ENCODE results near the gene KCTD11.
"Not testable (repeated sequence)": the region's sequence is repeated elsewhere in the genome, so short reads cannot be mapped to it uniquely, and the experiment has no call there.

Gene KCTD11

DNA sequence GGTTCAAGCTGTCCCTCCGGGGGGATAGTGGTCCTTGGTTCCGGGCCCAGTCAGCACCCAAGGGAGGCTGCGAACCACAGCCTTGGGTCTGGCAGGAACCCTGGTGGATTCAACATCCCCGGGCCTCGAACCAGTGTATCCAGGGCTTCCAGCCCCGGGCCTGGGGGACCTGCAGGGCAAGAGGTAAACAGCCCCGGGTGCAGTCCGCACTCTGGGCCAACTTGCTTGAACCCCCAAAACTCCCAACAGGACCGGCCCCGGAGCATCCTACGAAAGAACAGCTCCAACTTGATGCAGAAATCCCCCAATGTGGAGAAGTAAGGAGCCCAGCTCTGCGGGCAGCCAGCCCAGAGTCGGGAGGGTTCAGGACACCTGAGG is 21.3 kb upstream of the KCTD11 start:
- H3K27me3 ChIP-seq (ENCODE audit: control insufficient read depth in 1 of 2, insufficient read depth in 2 of 2, low read length in 2 of 2): peaks cover 6 to 7% of the 10 kb centered on the region in 2 donors
- H3K9ac ChIP-seq (ENCODE audit: low read length in 2 of 2): peak overlapping the region; percentile 47 to 86
- H3K27ac ChIP-seq (ENCODE audit: low read length): peak overlapping the region; percentile 85
- H3K36me3 ChIP-seq (ENCODE audit: control insufficient read depth in 2 of 2, insufficient read depth in 2 of 2, low read length in 2 of 2): peaks cover 3% of the 10 kb centered on the region in 2 donors
- no peaks in the 10 kb centered on the region for H3K9me3 ChIP-seq (ENCODE audit: control insufficient read depth in 2 of 2, low read length in 2 of 2)
- peak overlapping the region; percentile 96 to 100 for H3K4me3 ChIP-seq (ENCODE audit: low read length in 2 of 2)
- H3K4me1 ChIP-seq (ENCODE audit: control insufficient read depth, insufficient read depth, low read length): peaks cover 23% of the 10 kb centered on the region

- Histone ChIP-seq H3K27ac (ENCODE audit: low read length) (no peak overlapping the region), H3K4me3 (ENCODE audit: low read length in 2 of 2) (no peak overlapping the region), H3K9ac (ENCODE audit: low read length in 2 of 2) (no peak overlapping the region), H3K36me3 (ENCODE audit: control insufficient read depth in 2 of 2, insufficient read depth in 2 of 2, low read length in 2 of 2) (no peaks in the 10 kb centered on the region), H3K9me3 (ENCODE audit: control insufficient read depth in 2 of 2, low read length in 2 of 2) (no peaks in the 10 kb centered on the region), H3K4me1 (ENCODE audit: control insufficient read depth, insufficient read depth, low read length) (peaks cover 23% of the 10 kb centered on the region), H3K27me3 (ENCODE audit: control insufficient read depth in 1 of 2, insufficient read depth in 2 of 2, low read length in 2 of 2) (peaks cover 10 to 11% of the 10 kb centered on the region in 2 donors)
These were observed 19.9 kb upstream of the KCTD11 start for GRCh38 chr17:7332111-7332510.

DNA sequence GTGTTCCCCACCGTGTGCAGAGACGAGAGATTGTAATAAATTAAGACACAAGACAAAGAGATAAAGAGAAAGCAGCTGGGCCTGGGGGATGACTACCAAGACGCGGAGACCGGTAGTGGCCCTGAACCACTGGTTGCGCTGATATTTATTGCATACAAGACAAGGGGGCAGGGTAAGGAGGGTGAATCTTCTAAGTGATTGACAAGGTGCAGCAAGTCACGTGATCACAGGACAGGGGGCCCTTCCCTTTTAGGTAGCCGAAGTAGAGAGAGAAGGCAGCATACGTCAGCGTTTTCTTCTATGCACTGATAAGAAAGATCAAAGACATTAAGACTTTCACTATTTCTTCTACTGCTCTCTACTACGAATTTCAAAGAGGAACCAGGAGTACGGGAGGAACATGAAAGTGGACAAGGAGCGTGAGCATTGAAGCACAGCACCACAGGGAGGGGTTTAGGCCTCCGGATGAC is 19.3 kb upstream of the KCTD11 start:
- H3K27me3 ChIP-seq (ENCODE audit: control insufficient read depth in 1 of 2, insufficient read depth in 2 of 2, low read length in 2 of 2): peaks cover 11 to 12% of the 10 kb centered on the region in 2 donors
- H3K4me1 ChIP-seq (ENCODE audit: control insufficient read depth, insufficient read depth, low read length): peaks cover 22% of the 10 kb centered on the region
- H3K27ac ChIP-seq (ENCODE audit: low read length): not testable (repeated sequence)

DNA sequence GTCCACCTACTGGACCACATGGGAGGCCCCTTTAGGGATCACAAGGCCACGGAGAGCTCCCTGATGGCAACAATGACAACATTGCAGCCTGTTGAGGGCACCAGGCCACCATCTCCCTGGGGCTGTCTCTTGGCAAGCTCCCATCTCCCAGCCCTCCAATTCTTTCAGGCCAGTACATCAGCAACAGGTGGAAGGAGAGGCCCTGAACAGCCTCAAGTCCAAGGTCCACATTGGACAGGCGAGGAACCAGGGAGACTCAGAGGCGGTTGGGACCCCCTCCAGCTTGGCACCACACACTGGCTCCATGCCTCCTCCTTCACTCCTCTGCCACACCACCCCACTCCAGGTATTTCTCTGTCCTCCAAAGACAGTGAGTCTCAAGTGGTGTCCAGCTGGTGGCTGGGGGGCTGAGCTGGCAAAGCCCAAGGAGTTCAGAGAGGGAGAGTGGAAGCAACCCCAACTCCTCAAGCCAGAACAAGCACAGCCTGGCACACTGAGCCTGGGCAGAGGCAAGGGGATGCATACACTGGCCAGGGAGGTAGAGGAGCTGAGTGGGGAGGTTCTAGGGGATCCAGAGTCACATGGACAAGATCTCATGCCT is 16.9 kb upstream of the KCTD11 start:
- Histone ChIP-seq H3K36me3 (ENCODE audit: control insufficient read depth in 2 of 2, insufficient read depth in 2 of 2, low read length in 2 of 2) (no peaks in the 10 kb centered on the region), H3K4me3 (ENCODE audit: low read length in 2 of 2) (no peak overlapping the region), H3K9me3 (ENCODE audit: control insufficient read depth in 2 of 2, low read length in 2 of 2) (no peaks in the 10 kb centered on the region), H3K4me1 (ENCODE audit: control insufficient read depth, insufficient read depth, low read length) (peaks cover 7% of the 10 kb centered on the region), H3K27ac (ENCODE audit: low read length) (no peak overlapping the region), H3K9ac (ENCODE audit: low read length in 2 of 2) (no peak overlapping the region), H3K27me3 (ENCODE audit: control insufficient read depth in 1 of 2, insufficient read depth in 2 of 2, low read length in 2 of 2) (peaks cover 11 to 12% of the 10 kb centered on the region in 2 donors)

More for the DNA sequence above, 19.3 kb upstream of the KCTD11 start:
- not testable (repeated sequence) for H3K36me3 ChIP-seq (ENCODE audit: control insufficient read depth in 2 of 2, insufficient read depth in 2 of 2, low read length in 2 of 2); H3K4me3 ChIP-seq (ENCODE audit: low read length in 2 of 2); H3K9me3 ChIP-seq (ENCODE audit: control insufficient read depth in 2 of 2, low read length in 2 of 2); H3K9ac ChIP-seq (ENCODE audit: low read length in 2 of 2)

DNA sequence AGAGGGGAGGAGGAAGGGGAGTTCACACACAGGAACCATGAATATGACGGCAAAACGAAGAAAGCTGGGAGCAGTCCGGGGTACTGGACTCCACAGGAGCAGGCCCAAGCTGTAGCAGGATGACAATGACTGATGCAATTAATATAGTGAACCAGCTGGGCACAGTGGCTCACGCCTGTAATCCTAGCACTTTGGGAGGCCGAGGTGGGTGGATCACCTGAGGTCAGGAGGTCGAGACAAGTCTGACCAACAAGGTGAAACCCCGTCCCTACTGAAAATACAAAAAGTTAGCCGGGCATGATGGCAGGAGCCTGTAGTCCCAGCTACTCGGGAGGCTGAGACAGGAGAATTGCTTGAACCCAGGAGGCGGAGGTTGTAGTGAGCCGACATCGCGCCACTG is 16.2 kb upstream of the KCTD11 start:
- H3K36me3 ChIP-seq (ENCODE audit: control insufficient read depth in 2 of 2, insufficient read depth in 2 of 2, low read length in 2 of 2); H3K4me3 ChIP-seq (ENCODE audit: low read length in 2 of 2); H3K27ac ChIP-seq (ENCODE audit: low read length); H3K4me1 ChIP-seq (ENCODE audit: control insufficient read depth, insufficient read depth, low read length); H3K9me3 ChIP-seq (ENCODE audit: control insufficient read depth in 2 of 2, low read length in 2 of 2); H3K9ac ChIP-seq (ENCODE audit: low read length in 2 of 2): not testable (repeated sequence)
- H3K27me3 ChIP-seq (ENCODE audit: control insufficient read depth in 1 of 2, insufficient read depth in 2 of 2, low read length in 2 of 2): peaks cover 11 to 12% of the 10 kb centered on the region in 2 donors

- no peak within 1 kb of the TSS for H3K9ac ChIP-seq (ENCODE audit: low read length in 2 of 2)
- H3K4me3 ChIP-seq (ENCODE audit: low read length in 2 of 2): no peak within 1 kb of the TSS
- peaks cover 12 to 14% of the 10 kb centered on the region in 2 donors for H3K27me3 ChIP-seq (ENCODE audit: control insufficient read depth in 1 of 2, insufficient read depth in 2 of 2, low read length in 2 of 2)
- no peaks in the 10 kb centered on the region for H3K4me1 ChIP-seq (ENCODE audit: control insufficient read depth, insufficient read depth, low read length)
- H3K27ac ChIP-seq (ENCODE audit: low read length): no peak within 1 kb of the TSS
- no peaks in the 10 kb centered on the region for H3K36me3 ChIP-seq (ENCODE audit: control insufficient read depth in 2 of 2, insufficient read depth in 2 of 2, low read length in 2 of 2)
- H3K9me3 ChIP-seq (ENCODE audit: control insufficient read depth in 2 of 2, low read length in 2 of 2): no peaks in the 10 kb centered on the region
These were observed 15.5 kb upstream of the KCTD11 start, which contains the start of gene ACAP1 for GRCh38 chr17:7336240-7337175. Gene ACAP1 (plus strand): TSS chr17:7336529. CDS start chr17:7336735, 206 bp downstream.

- H3K9me3 ChIP-seq (ENCODE audit: control insufficient read depth in 2 of 2, low read length in 2 of 2); H3K9ac ChIP-seq (ENCODE audit: low read length in 2 of 2); H3K36me3 ChIP-seq (ENCODE audit: control insufficient read depth in 2 of 2, insufficient read depth in 2 of 2, low read length in 2 of 2); H3K4me3 ChIP-seq (ENCODE audit: low read length in 2 of 2); H3K4me1 ChIP-seq (ENCODE audit: control insufficient read depth, insufficient read depth, low read length); H3K27ac ChIP-seq (ENCODE audit: low read length): not testable (repeated sequence)
- peaks cover 15 to 20% of the 10 kb centered on the region in 2 donors for H3K27me3 ChIP-seq (ENCODE audit: control insufficient read depth in 1 of 2, insufficient read depth in 2 of 2, low read length in 2 of 2)
These were observed 14.4 kb upstream of the KCTD11 start for GRCh38 chr17:7337600-7337999.

- Histone ChIP-seq H3K9ac (ENCODE audit: low read length in 2 of 2) (no peak overlapping the region), H3K27ac (ENCODE audit: low read length) (no peak overlapping the region), H3K9me3 (ENCODE audit: control insufficient read depth in 2 of 2, low read length in 2 of 2) (no peaks in the 10 kb centered on the region), H3K36me3 (ENCODE audit: control insufficient read depth in 2 of 2, insufficient read depth in 2 of 2, low read length in 2 of 2) (no peaks in the 10 kb centered on the region), H3K27me3 (ENCODE audit: control insufficient read depth in 1 of 2, insufficient read depth in 2 of 2, low read length in 2 of 2) (peaks cover 14 to 27% of the 10 kb centered on the region in 2 donors), H3K4me3 (ENCODE audit: low read length in 2 of 2) (no peak overlapping the region), H3K4me1 (ENCODE audit: control insufficient read depth, insufficient read depth, low read length) (no peaks in the 10 kb centered on the region)
These were observed 11.8 kb upstream of the KCTD11 start for GRCh38 chr17:7340179-7340578.

- Histone ChIP-seq H3K4me3 (ENCODE audit: low read length in 2 of 2) (no peak overlapping the region), H3K9ac (ENCODE audit: low read length in 2 of 2) (no peak overlapping the region), H3K9me3 (ENCODE audit: control insufficient read depth in 2 of 2, low read length in 2 of 2) (no peaks in the 10 kb centered on the region), H3K4me1 (ENCODE audit: control insufficient read depth, insufficient read depth, low read length) (no peaks in the 10 kb centered on the region), H3K27me3 (ENCODE audit: control insufficient read depth in 1 of 2, insufficient read depth in 2 of 2, low read length in 2 of 2) (peaks cover 10 to 23% of the 10 kb centered on the region in 2 donors), H3K27ac (ENCODE audit: low read length) (no peak overlapping the region), H3K36me3 (ENCODE audit: control insufficient read depth in 2 of 2, insufficient read depth in 2 of 2, low read length in 2 of 2) (no peaks in the 10 kb centered on the region)
These were observed 10.1 kb upstream of the KCTD11 start for GRCh38 chr17:7341842-7342241.

DNA sequence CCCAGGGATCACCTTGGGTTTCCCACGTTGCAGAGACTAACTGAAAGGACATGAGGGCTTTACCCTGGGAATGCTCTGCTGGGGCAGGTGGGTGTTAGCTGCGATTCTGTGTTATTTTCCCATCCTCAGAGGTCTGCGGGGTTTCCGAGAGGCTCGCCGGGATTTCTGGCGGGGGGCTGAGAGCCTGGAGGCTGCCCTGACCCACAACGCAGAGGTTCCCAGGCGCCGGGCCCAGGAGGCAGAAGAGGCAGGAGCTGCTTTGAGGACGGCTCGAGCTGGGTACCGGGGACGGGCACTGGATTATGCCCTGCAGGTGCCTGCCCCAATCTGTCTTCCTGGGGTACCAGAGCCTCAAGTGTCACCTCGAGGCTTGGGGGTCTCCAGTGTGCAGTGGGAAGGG is 8.7 kb upstream of the KCTD11 start:
- Histone ChIP-seq H3K27me3 (ENCODE audit: control insufficient read depth in 1 of 2, insufficient read depth in 2 of 2, low read length in 2 of 2) (peaks cover 7 to 18% of the 10 kb centered on the region in 2 donors), H3K9me3 (ENCODE audit: control insufficient read depth in 2 of 2, low read length in 2 of 2) (no peaks in the 10 kb centered on the region), H3K4me3 (ENCODE audit: low read length in 2 of 2) (no peak overlapping the region), H3K4me1 (ENCODE audit: control insufficient read depth, insufficient read depth, low read length) (no peaks in the 10 kb centered on the region), H3K9ac (ENCODE audit: low read length in 2 of 2) (no peak overlapping the region), H3K27ac (ENCODE audit: low read length) (no peak overlapping the region), H3K36me3 (ENCODE audit: control insufficient read depth in 2 of 2, insufficient read depth in 2 of 2, low read length in 2 of 2) (no peaks in the 10 kb centered on the region)

Measured in stomach smooth muscle (tissue), 2 donors.